Esophagus mucosa (tissue), 1 donor: ENCODE results near the gene MACROD2. TPM values are rescaled to one million over a fixed set of nuclear protein-coding genes. Genes with fewer than 3 reads are reported as not detected.

ENCODE experiments used
- ATAC-seq: fragments of 200-7000 bp; cut with Tn5 transposase; one replicate; pipeline ENCODE4 v1.9.1; 2020
- total RNA-seq: library from RNA; stranded (reverse); gene quantifications from one replicate; pipeline ENCODE4 v1.2.4, GENCODE V29; 2023
- donor health status: DM: yes; HTN: yes; CAD: no.

The MACROD2 gene
- total RNA-seq, 1 donor from 2014 or later: 2.2 TPM

GRCh38 chr20:15248618-15249395 lies 1253.5 kb downstream of the MACROD2 start:
- no peak for ATAC-seq

GRCh38 chr20:15251171-15251570 lies 1255.9 kb downstream of the MACROD2 start:
- no peak for ATAC-seq

- ATAC-seq: no peak
Observed at GRCh38 chr20:15252304-15252703, 1257.0 kb downstream of the MACROD2 start.

- ATAC-seq: no peak
Observed at GRCh38 chr20:15253431-15253830, 1258.1 kb downstream of the MACROD2 start.

GRCh38 chr20:15256676-15257568 lies 1261.6 kb downstream of the MACROD2 start:
- ATAC-seq: no peak

GRCh38 chr20:15257569-15257870 lies 1262.2 kb downstream of the MACROD2 start:
- ATAC-seq: no peak

GRCh38 chr20:15265581-15266309 lies 1270.4 kb downstream of the MACROD2 start:
- ATAC-seq: no peak

- ATAC-seq: no peak
Observed at GRCh38 chr20:15267935-15268334, 1272.6 kb downstream of the MACROD2 start.

GRCh38 chr20:15278041-15278440 lies 1282.7 kb downstream of the MACROD2 start:
- ATAC-seq: no peak

GRCh38 chr20:15287329-15287728 lies 1292.0 kb downstream of the MACROD2 start:
- ATAC-seq: no peak

- ATAC-seq: no peak
Observed at GRCh38 chr20:15288106-15288505, 1292.8 kb downstream of the MACROD2 start.

GRCh38 chr20:15289337-15289736 lies 1294.0 kb downstream of the MACROD2 start:
- ATAC-seq: no peak

- no peak for ATAC-seq
Observed at GRCh38 chr20:15292405-15292804, 1297.1 kb downstream of the MACROD2 start.

GRCh38 chr20:15296422-15296821 lies 1301.1 kb downstream of the MACROD2 start:
- no peak for ATAC-seq

GRCh38 chr20:15297059-15297875 lies 1302.0 kb downstream of the MACROD2 start:
- ATAC-seq: peak; percentile 52

GRCh38 chr20:15302075-15302474 lies 1306.8 kb downstream of the MACROD2 start:
- ATAC-seq: no peak

GRCh38 chr20:15310361-15310760 lies 1315.0 kb downstream of the MACROD2 start:
- ATAC-seq: peak; percentile 48

GRCh38 chr20:15316556-15316955 lies 1321.2 kb downstream of the MACROD2 start:
- ATAC-seq: no peak

- ATAC-seq: no peak
Observed at GRCh38 chr20:15317546-15318232, 1322.4 kb downstream of the MACROD2 start.

GRCh38 chr20:15318682-15319081 lies 1323.4 kb downstream of the MACROD2 start:
- no peak for ATAC-seq

- ATAC-seq: no peak
Observed at GRCh38 chr20:15319439-15319838, 1324.1 kb downstream of the MACROD2 start.

- ATAC-seq: no peak
Observed at GRCh38 chr20:15320941-15321340, 1325.6 kb downstream of the MACROD2 start.
